ENCODE results near the gene TTC7B.

TTC7B gene

DNA sequence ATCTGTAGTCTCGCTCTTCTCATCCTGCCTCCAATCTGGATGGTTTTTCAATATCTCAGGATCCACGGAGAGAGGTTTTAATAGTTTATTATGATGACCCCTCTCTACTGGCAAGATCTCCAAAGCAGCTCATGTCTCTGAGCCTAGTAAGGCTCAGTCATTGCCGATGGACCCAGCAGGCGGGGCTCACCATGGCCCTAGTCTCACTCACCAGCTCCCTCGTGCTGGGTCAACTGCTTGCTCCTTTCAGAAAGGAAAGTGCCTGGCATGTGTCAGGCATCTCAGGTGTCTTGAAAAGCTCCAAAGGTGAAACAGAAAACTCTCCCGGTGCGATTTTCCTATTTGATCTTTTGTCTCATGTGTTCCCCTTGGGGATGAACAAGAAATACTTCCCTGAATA lies 240.4 kb downstream of the TTC7B start:
- no peak for DNase-seq (ENCODE audit: low spot score)

DNA sequence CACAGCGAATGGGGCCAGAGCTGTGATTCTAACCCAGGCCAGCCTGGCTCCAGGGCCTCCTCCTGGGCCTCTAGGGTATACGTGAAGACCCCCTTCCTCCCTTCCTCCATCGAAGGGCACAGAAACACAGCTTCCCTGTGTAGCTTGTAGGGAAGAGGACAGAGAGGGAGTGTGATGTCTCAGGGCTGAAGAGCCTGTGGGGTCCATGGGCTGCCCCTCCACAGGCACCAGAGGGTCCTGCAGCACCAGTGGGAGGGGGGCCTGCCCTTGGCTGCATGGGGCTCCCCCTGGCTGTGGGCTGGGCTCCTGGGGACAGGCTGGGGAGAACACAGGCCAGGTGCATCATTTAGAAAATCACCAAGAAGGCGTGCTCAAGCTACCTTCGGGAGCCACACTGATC lies 240.9 kb downstream of the TTC7B start:
- no peak for DNase-seq (ENCODE audit: low spot score)

DNA sequence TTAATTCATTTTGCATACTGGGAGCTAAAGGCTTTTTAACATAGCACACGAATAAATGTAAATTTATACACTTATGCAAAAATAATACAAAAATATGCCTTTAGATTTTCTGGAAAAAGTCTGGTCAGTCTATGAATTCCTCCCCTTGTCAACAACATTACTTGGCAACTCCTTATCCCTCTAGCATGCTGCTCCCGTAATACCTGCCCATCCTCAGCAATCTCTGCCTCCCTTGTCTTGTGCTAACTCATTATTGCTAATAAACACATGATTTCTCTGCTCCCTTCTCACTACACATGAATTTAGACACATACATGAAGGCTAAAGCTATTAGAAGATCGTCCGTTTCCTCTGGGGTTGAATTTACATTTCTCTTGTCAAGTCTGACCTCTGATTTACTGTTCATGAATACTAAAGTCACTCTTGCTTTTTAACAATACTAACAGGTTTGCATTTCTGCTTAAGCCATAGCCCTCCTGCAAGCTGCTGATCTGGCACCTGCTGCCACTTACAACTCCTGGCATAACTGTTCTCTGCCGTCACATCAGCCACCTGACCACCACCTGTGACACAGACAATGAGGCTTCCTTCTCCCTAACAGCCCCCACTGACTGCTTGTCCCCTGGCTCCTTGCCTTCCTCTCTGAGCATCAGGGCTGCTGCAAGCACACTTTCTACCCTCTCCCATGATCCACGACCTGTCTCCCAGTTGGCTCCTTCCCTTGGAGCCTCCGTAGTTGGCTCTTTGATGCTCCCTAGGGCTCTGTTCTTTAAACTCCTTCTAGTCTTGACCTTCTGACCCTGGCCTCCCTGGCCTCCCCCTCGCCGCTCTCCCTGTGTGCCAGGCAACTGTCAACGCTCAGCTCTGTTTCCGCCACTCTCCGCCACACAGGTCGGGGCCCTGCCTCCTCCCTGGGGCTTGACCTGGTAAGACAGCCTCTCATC lies 241.8 kb downstream of the TTC7B start:
- no peak for DNase-seq (ENCODE audit: low spot score)

DNA sequence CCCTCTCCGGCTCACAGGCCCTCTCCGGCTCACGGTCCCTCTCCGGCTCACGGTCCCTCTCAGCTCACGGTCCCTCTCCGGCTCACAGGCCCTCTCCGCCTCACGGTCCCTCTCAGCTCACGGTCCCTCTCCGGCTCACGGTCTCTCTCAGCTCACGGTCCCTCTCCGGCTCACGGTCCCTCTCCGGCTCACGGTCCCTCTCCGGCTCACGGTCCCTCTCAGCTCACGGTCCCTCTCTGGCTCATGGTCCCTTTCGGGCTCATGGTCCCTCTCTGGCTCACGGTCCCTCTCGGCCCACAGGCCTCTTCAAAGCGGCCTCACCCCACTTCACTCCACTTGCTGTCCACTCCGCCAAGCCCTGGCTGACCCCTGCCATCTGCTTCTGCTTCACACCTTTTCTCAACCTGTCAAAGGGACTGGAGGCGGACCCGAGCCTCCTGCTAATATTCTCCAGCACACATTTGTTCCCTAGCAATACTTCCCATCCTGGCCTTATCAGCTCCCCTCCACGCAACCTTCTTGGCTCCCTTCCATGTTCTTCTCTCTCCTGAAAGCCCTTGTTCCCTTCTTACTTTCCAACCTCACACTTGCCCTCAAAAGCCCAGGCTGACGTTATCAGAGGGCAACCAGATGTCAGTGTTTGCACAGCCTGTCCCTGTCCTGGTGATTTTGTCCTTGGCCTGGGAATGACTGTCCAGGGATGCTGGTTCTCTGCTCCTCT lies 242.7 kb downstream of the TTC7B start:
- no peak for DNase-seq (ENCODE audit: low spot score)

DNA sequence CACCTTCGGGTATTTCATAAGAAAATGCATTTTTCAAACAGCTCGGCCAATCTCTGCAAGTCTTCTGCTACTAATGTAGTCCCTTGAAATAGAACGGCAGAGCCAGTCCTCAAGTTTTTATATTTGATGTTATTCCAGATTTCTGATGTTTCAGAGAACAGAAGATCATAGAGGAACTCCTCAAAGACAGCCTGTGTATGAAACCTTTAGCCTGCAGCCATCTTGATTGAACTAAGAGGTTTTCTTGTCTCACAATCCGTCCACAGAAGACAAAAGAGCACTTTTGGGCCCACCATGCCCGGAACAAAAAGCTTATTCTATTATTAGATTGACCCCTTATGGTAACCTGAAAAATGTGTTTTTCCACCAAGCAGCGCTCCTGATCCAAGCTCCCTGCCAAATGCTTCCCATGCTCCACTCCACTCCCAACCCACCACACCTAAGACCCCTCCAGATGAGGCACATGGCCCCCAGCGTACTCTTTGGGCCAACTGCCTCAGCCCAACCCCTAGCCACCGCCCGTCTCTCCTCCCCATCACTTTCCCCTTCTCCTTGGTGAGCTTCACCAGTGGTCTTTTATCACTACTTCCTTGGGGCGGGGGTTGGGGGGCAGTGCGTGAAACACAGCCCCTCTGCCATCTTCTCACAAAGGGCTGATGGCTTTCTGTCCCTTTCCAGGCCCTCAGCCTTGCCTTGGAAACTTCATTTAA lies 243.6 kb downstream of the TTC7B start:
- no peak for DNase-seq (ENCODE audit: low spot score)

DNA sequence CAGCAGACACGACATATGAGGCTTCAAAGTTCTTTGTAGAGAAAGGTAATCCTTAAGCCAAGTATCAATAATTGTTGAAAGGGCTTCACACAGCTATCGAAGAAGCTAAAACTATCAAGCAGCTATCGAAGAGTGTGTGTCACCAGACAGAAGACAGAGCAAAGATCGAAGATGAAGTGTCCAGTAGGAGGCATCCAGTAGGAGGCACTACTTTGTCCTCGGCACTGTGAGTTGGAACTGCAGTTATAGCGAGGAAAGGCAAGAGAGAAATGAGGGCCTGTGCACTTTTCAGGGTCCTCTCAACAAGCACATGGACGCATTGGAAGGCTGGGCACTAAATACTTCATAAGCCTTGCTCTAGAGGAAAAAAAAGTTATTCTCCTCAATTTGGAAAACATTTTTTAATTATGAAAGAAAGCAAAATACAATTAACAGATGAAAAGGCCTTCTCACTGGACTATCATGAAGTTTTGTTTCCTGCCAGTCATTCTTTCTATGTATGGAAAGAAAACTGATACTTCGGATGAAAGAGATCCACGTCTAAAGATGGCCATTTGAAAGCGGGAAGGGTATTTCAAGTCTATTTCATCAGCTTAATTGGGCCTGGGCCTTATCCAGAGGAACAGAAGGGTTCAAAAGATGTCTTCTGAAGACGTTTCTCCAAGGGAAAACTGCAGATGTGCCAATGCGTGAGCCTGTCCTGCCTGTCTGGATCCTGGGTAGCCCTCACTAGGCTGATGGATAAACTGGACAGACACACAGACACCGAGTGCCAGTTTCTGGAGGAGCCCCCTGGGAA lies 244.9 kb downstream of the TTC7B start:
- no peak for DNase-seq (ENCODE audit: low spot score)

DNA sequence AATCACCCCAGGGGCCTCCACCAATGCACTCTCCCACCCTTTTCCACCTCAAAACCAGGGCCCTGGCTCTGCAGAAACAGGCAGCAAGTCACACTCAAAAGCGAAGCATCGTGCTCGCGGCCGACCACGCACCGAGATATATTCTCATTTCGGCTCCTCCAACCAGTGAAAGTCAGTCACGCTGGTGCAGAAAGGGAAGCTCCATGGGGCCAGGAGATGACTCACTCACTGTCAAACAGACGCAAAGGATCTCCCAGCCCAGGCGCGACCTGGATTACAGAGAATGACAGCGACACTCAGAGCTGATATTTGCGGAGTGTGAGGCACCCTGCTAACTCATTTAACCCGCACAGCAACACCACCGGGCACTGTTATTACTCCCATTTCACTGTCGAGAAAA lies 245.8 kb downstream of the TTC7B start:
- no peak for DNase-seq (ENCODE audit: low spot score)

DNA sequence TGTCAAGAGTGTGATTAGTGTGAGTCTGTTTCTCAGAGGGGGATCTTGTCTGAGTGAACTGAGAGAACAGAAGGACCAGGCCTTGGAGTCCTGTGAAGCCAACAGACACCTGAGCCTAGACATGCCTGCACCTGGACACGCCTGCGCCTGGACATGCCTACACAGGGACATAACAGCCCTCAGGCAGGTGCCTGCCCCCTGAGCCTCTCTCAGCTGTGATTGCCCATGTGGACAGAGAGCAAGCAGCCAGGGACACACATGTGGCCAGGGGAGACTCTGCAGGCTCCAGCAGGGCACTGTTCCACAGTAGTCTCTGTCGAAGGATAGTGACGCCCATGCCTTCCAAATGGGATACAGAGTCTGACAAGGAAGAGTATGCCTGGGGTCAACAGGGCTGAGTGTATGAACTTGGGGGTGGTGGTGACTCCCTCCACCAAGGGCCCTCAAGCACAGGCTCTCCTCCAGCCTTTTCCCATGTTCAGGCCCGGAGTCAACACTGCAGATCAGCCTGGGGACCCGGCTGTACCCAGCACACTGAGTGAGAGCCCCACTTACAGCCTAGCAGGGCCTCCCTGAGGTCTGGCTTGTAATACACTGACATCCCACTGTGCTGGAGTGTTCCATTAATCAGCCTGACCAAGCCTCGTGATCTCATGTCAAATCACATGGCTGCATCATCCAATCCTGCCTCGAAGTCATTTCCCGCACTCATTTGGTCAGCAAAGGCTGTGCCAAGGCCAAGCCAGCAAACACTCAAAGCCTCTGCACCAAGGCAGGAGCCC lies 246.4 kb downstream of the TTC7B start:
- no peak for DNase-seq (ENCODE audit: low spot score)

DNA sequence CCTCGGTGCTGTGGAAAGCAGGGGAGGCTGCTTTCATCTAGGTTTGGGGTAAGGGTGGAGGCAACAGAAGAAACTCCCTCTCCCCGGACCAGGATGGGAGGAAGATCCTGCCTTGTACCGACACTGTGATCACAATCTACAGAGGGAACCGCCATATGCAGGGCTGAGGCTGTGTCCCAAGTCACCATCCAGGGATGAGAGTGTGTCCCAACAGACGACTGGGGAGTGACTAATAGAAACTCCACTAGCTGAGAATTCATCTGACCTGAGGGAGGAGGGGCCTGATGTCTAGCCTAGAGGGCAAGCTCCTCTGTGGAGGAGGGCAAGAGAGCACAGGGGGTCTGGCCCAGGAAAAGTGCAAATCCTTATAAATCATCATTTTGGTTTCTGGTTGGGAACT lies 247.0 kb downstream of the TTC7B start:
- DNase-seq (ENCODE audit: low spot score), result no peak

DNA sequence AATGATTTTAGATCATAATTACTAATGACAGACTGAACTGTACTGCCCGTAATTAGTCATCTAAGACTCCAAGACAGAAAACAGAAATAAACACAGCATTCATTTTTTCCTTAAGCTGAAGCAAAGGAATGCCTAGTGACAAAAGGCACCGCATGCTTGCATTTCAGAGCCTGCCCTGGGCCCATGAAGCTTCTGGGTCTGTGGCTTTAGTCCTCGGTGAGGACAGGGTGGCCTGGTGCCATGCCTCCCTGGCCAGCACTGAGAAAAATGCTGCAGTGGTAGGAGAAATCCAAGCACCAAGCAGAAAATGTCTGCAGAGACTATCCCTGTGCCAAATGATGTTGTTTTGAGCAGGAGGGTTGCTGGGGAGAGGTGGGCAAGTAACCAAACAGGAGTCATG lies 247.8 kb downstream of the TTC7B start:
- DNase-seq (ENCODE audit: low spot score), result no peak

DNA sequence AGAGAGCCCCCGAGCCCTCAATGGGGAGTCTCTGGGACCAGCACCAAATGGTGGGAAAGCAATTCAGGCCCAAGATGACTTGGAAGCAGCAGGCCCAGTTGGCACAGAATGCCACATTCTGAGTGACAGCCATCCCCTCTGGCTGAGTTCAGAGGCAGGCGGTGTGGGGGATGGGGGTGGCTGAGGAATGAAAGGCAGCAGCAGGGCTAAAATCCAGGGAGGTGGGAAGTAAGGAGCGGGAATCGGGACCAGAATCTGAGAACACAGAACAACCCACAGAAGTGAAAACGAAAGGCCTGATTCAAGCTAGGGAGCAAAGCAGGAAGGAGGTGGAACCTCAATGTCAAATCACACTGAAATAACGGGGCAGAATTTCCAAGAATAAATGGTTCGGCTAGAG lies 248.2 kb downstream of the TTC7B start:
- DNase-seq (ENCODE audit: low spot score), result no peak

DNA sequence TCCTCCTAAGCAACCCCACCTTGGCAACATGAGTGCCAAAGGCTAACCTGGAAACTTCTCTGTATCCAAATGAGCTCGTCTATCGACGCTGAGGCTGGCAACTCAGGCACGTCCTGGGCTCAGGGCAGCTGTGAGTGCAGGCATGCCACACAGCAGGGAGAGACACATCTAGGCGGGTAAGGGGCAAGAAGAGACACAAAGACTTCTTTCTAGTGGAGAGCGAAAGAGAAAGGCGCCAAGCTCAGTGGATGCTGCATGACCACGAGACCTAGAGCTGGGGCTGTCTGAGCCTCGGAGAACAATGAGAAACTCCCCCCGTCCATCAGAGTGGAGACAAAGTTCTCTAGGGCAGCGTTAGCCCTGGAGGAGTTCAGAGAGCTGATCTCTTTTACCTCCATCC lies 249.0 kb downstream of the TTC7B start:
- no peak for DNase-seq (ENCODE audit: low spot score)

DNA sequence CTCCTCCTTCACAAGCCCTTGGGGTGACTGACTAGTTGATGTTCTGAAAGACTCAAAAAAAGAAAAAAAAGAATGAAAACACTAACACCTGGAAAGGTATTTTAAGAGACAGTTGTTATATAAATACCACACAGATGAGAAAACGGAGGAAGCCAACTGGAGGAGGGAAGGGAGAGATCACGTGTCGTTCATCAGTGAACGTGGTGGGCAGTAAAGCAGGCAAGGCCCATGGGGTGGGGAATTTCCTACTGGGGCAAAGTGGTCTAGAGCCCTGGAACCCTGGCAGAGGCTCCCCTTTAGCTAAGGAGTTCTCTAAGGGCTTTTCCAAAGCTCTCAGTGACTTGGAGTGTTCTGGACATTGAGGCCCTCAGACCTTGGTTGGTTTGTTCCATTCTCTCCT lies 249.7 kb downstream of the TTC7B start:
- no peak for DNase-seq (ENCODE audit: low spot score)

DNA sequence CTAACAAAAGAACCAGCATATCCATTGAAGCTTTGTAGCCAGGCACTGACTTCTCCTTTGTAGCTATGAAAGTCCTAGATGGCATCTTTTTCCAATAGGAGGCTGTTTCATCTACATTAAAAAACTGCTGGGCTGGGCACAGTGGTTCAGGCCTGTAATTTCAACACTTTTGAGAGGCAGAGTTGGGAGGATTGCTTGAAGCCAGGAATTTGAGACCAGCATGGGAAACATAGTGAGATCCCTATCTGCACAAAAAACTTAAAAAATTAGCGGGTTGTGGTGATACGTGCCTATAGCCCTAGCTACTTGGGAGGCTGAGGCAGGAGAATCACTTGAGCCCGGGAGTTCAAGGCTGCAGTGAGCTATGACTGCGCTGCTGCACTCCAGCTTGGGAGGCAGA lies 251.7 kb downstream of the TTC7B start:
- no peak for DNase-seq (ENCODE audit: low spot score)

DNA sequence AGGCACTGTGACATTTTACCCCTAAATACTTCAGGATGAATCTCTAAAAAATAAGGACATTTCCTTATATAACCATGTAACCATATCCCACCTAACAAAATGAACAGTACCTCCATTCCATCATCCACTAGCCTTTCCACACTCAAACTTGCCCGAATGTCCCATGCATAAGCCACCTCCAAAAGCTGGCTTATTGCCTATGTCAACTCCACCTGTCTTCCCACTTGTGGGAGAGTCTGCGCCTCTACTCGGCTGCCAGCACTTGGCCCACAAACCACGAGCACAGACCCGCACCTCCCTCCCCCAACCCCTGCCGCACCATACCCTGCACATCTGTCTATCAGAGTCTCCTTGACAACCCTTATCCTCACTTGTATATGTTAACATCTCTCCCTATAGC lies 253.6 kb downstream of the TTC7B start:
- no peak for DNase-seq (ENCODE audit: low spot score)

DNA sequence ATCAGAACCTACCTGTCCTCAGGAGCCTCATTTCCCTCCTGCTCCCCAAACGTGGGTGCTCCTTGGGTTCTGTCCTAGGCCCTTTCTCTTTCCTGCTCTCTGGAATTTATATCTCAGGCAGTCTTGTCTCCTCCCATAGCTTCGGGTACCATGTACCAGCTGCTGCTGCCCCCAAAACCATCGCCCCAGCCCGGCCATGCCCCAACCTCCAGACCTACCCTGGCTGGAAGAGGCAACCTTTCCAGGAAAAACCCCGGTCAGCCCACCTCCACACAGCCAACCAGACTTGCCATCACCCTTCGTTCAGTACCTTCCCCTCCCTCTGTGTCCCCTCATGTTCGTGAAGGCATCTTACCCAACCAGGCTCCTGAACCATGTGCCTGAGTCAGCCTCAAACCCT lies 254.3 kb downstream of the TTC7B start:
- no peak for DNase-seq (ENCODE audit: low spot score)

DNA sequence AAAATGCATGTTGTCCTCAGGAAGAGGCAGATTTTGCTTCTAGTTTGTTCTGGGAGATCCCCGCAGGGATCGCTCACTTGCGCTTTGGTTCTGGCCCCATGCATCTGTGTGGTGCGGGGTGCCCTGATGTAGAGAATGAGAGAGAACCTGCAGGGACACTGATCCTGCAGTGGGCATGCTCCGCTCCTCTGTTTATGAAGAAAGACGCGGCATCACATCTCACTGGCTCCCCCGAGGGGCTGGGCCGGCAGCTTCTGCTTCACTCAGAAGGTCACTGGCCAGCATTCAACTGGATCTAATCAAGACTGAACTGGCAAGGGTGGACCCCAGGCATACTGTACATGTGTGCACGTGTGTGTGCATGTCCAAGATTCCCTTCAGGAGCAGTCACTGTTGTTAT lies 255.2 kb downstream of the TTC7B start:
- DNase-seq (ENCODE audit: low spot score), result no peak

DNA sequence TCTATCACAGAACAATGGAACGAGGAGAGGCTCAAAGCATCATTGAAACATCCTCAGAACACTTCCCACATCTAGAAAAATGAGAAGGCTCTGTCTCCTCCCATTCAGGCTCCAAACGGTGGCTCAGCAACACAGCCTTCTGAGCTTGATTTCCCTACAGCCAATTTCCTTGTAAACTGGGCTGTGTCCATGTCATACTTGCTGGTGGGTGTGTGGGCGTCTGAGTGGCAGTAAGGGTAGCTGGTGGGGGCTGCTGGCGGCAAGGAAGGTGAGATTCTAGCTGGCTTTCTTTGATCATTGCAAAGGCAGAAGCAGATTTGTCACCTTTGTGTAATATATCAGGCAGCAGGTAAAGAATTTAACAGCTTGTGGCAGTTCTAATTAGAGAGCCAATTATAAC lies 255.7 kb downstream of the TTC7B start:
- no peak for DNase-seq (ENCODE audit: low spot score)

DNA sequence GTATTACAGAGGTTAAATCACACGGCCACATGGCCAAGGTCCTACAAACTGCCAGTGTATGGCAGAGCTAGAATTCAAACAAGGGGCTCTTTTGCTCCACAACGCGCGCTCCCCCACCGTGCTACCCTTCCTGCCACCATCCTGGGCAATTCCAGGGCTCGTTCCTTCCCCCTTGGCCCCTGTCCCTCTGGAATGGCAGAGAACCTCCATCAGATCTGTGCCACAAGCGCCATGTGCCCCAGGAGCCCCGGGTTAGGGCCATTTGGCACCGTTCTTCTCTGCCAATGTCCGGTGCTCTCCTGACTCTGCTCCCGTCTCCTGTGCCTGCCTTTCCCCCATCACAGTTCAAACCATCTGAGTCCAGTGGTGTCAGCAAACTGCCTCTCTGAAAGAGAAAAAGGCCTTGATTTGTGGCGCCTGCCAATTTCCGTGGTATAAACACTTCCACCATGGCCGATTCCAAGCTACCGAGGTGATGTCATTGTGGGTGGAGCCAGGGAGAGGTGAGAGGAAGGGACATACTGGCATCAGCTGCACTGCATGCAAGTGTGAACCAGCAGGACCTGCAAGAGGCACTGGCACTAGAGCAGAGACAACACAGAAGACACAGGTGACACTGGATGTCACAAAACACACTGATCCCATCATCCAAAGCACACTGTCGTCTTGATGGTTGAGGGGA lies 256.3 kb downstream of the TTC7B start:
- no peak for DNase-seq (ENCODE audit: low spot score)

DNA sequence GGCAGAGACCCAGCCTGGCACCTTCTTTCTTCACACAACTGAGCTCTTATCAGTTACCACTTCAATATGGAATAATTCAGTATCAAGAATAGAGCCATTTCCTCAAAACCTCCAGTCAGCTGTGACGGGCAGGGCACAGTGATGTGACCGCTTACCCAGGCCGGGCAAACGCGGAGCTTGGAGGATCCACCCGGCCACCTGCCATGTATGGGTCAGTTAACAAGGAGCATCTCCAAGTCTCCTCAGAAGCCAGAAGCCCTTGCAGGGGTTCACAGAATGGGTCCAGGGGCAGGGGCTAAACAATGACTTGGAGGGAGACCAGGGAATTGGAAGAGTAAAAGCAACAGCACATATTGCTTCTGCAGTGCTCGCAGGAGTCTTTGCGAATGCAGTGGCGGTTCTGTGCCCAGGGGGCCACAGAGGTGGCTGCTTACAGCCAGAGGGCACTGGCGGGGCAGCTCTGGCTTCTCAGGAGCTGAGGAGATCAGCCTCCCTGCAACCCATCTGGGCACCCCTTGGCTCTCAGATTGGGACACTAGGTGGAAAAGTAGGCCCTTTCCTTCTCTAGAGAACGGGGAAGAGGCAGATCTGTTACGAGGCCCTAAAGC lies 257.1 kb downstream of the TTC7B start:
- DNase-seq (ENCODE audit: low spot score), result no peak
